ENCODE measurements around the gene GTSF1L. TPM values are rescaled to one million over a fixed set of nuclear protein-coding genes. Genes with fewer than 3 reads are reported as not detected.

GTSF1L gene
- total RNA-seq, 2 donors from 2014 or later = 7.2 TPM; not detected in 1

GRCh38 chr20:43721097-43721428, 5.7 kb downstream of the GTSF1L start:
- TF ChIP-seq POLR2AphosphoS5 (IDR thresholded peaks at IDR 0.05) (no peak), CTCF (IDR thresholded peaks at IDR 0.05) (no peak), POLR2A (IDR thresholded peaks at IDR 0.05) (no peak)
- DNase-seq (ENCODE audit: low spot score) = no peak
- H3K27me3 ChIP-seq (replicated peaks; ENCODE audit: insufficient read depth) = no peaks in the 10 kb centered on the region
- no peak overlapping the region for H3K27ac ChIP-seq
- H3K4me1 ChIP-seq (replicated peaks) = no peaks in the 10 kb centered on the region
- no peaks in the 10 kb centered on the region for H3K9me3 ChIP-seq
- H3K36me3 ChIP-seq = no peaks in the 10 kb centered on the region
- WGBS = 0% methylated on average over 2 of the region's 2 CpGs
- intact Hi-C loops (cut with DNase I) = no loop called here
- H3K4me3 ChIP-seq = no peak overlapping the region

GRCh38 chr20:43720007-43720406, 6.8 kb downstream of the GTSF1L start:
- Histone ChIP-seq H3K9me3 (no peaks in the 10 kb centered on the region), H3K36me3 (no peaks in the 10 kb centered on the region), H3K4me1 (replicated peaks) (no peaks in the 10 kb centered on the region), H3K27ac (no peak overlapping the region), H3K27me3 (replicated peaks; ENCODE audit: insufficient read depth) (no peaks in the 10 kb centered on the region), H3K4me3 (no peak overlapping the region)
- WGBS = 100% methylated on average over 1 of the region's 1 CpG
- DNase-seq (ENCODE audit: low spot score) = no peak
- TF ChIP-seq POLR2A (IDR thresholded peaks at IDR 0.05) = no peak
- no peak for TF ChIP-seq CTCF (IDR thresholded peaks at IDR 0.05)
- TF ChIP-seq POLR2AphosphoS5 (IDR thresholded peaks at IDR 0.05) = no peak
- intact Hi-C loops (cut with DNase I) = no loop called here

- H3K36me3 ChIP-seq = no peaks in the 10 kb centered on the region
- WGBS = 94% methylated on average over 4 of the region's 4 CpGs
- intact Hi-C loops (cut with DNase I) = no loop called here
- no peaks in the 10 kb centered on the region for H3K27me3 ChIP-seq (replicated peaks; ENCODE audit: insufficient read depth)
- no peak overlapping the region for H3K27ac ChIP-seq
- H3K4me1 ChIP-seq (replicated peaks) = no peaks in the 10 kb centered on the region
- H3K4me3 ChIP-seq = no peak overlapping the region
- no peak for DNase-seq (ENCODE audit: low spot score)
- no peaks in the 10 kb centered on the region for H3K9me3 ChIP-seq
- TF ChIP-seq POLR2A (IDR thresholded peaks at IDR 0.05) (no peak), POLR2AphosphoS5 (IDR thresholded peaks at IDR 0.05) (no peak), CTCF (IDR thresholded peaks at IDR 0.05) (no peak)
Measured at GRCh38 chr20:43717616-43717995, 9.2 kb downstream of the GTSF1L start.

- TF ChIP-seq POLR2A (IDR thresholded peaks at IDR 0.05) = no peak
- TF ChIP-seq CTCF (IDR thresholded peaks at IDR 0.05) = no peak
- TF ChIP-seq POLR2AphosphoS5 (IDR thresholded peaks at IDR 0.05) = no peak
- WGBS = 87% methylated on average over 12 of the region's 12 CpGs
- DNase-seq (ENCODE audit: low spot score) = no peak
- Histone ChIP-seq H3K36me3 (no peaks in the 10 kb centered on the region), H3K27ac (no peak overlapping the region), H3K9me3 (no peaks in the 10 kb centered on the region), H3K4me3 (no peak overlapping the region), H3K27me3 (replicated peaks; ENCODE audit: insufficient read depth) (no peaks in the 10 kb centered on the region), H3K4me1 (replicated peaks) (no peaks in the 10 kb centered on the region)
- intact Hi-C loops (cut with DNase I) = no loop called here
Measured at GRCh38 chr20:43716757-43717615, 9.8 kb downstream of the GTSF1L start.

GRCh38 chr20:43716123-43716522, 10.7 kb downstream of the GTSF1L start:
- intact Hi-C loops (cut with DNase I) = no loop called here
- H3K27me3 ChIP-seq (replicated peaks; ENCODE audit: insufficient read depth) = no peaks in the 10 kb centered on the region
- H3K9me3 ChIP-seq = no peaks in the 10 kb centered on the region
- TF ChIP-seq POLR2A (IDR thresholded peaks at IDR 0.05) (no peak), CTCF (IDR thresholded peaks at IDR 0.05) (no peak), POLR2AphosphoS5 (IDR thresholded peaks at IDR 0.05) (no peak)
- H3K27ac ChIP-seq = no peak overlapping the region
- H3K36me3 ChIP-seq = no peaks in the 10 kb centered on the region
- no peaks in the 10 kb centered on the region for H3K4me1 ChIP-seq (replicated peaks)
- DNase-seq (ENCODE audit: low spot score) = no peak
- no peak overlapping the region for H3K4me3 ChIP-seq
- WGBS = 90% methylated on average over 4 of the region's 4 CpGs

Data from prostate gland (tissue), 2 donors.